Panc1 (cell line): Measurements from ENCODE around the gene UBL4A. TPM values are rescaled to one million over a fixed set of nuclear protein-coding genes. Genes with fewer than 3 reads are reported as not detected.
A peak's percentile ranks its signal among the peaks of the same experiment; 100 is the strongest.

Source experiments
- ATAC-seq: fragments of 200-7000 bp; cut with Tn5 transposase; 2 replicates; pipeline ENCODE4 v1.9.1; 2020; ENCODE audit warnings: mild to moderate bottlenecking, moderate library complexity
- BruUV-seq: library from RNA; stranded (reverse); fragments of 400-500 nt; replicated peaks from 2 replicates; lab custom pipeline; 2021; lab: Mats Ljungman, UMichigan
- CTCF ChIA-PET: fragments of 300-600 bp; sonication (Branson Sonifier 250); formaldehyde crosslinking; loops from one replicate; lab custom pipeline; 2022; ENCODE audit warnings: antibody characterized with exemption; lab: Charles Lee
- POLR2A ChIA-PET: fragments of 300-600 bp; sonication (Branson Sonifier 250); formaldehyde crosslinking; loops from one replicate; lab custom pipeline; 2022; ENCODE audit warnings: antibody characterized with exemption; lab: Charles Lee
- DNase-seq: peaks from one replicate; pipeline ENCODE4 v3.0.0-alpha.2; 2010; ENCODE audit warnings: low read depth, low spot score
- H3K27ac ChIP-seq: 2 replicates; pipeline ENCODE4 v1.5.1; 2011; ENCODE audit warnings: mild to moderate bottlenecking, low read length, inconsistent platforms
- H3K27me3 ChIP-seq: fragments of 200-500 bp; sonication (Bioruptor generic); 2 replicates; pipeline ENCODE4 v1.6.0; 2014; ENCODE audit warnings: low read length, inconsistent platforms; ENCODE audit not compliant: control insufficient read depth, insufficient read depth
- H3K36me3 ChIP-seq: fragments of 200-500 bp; sonication (Bioruptor generic); 2 replicates; pipeline ENCODE4 v1.5.1; 2014; ENCODE audit warnings: inconsistent platforms, mild to moderate bottlenecking, low read length, moderate library complexity; ENCODE audit not compliant: control insufficient read depth, insufficient read depth
- H3K4me1 ChIP-seq: 2 replicates; pipeline ENCODE4 v1.5.1; 2011; ENCODE audit warnings: inconsistent platforms, mild to moderate bottlenecking, low read length, moderate library complexity; ENCODE audit not compliant: control insufficient read depth, insufficient read depth
- H3K4me3 ChIP-seq, 2 experiments: 2 replicates each; pipeline ENCODE4 v1.5.1; 2011 to 2012; ENCODE audit warnings: low read depth in 2 of 2, low read length in 2 of 2, mild to moderate bottlenecking in 2 of 2, inconsistent platforms in 1 of 2, moderate library complexity in 1 of 2
- H3K9me3 ChIP-seq: fragments of 200-500 bp; sonication (Bioruptor generic); 2 replicates; pipeline ENCODE4 v1.5.1; 2014; ENCODE audit warnings: low read depth, mild to moderate bottlenecking, inconsistent platforms, low read length, moderate library complexity; ENCODE audit not compliant: control insufficient read depth, insufficient read depth
- POLR2AphosphoS5 ChIP-seq: IDR thresholded peaks from 2 replicates; pipeline ENCODE4 v1.6.1; 2012; ENCODE audit warnings: mild to moderate bottlenecking, low read depth, low read length, moderate library complexity
- SIN3A ChIP-seq: IDR thresholded peaks from 2 replicates; pipeline ENCODE4 v1.6.1; 2012; ENCODE audit warnings: low read depth, mild to moderate bottlenecking, low read length, moderate library complexity, borderline replicate concordance; ENCODE audit not compliant: insufficient read depth
- TCF7L2 ChIP-seq: IDR thresholded peaks from 2 replicates; pipeline ENCODE4 v1.6.1; 2011; ENCODE audit warnings: mild to moderate bottlenecking, low read depth, low read length, inconsistent platforms
- in situ Hi-C: cut with HindIII; loops from 2 replicates; pipeline ENCODE4 v1.10.0; 2016; ENCODE audit warnings: low sequenced_read_pairs, low pct_unique_long_range_greater_than_20kb
- intact Hi-C: fragments of 100-400 bp; cut with micrococcal nuclease; formaldehyde crosslinking; loops from one replicate; pipeline ENCODE4 v1.10.0; 2022; ENCODE audit not compliant: unreplicated experiment
- microRNA-seq: library from miRNA; unstranded; fragments of <30 nt; microRNA quantifications from one replicate; pipeline ENCODE4 v1.1.0, GENCODE V29; 2020; ENCODE audit not compliant: unreplicated experiment
- total RNA-seq: library from RNA; stranded (reverse); gene quantifications from one replicate; pipeline ENCODE4 v1.2.1, GENCODE V29; 2021; ENCODE audit not compliant: unreplicated experiment
- TF ChIP-seq, protein P1 (sequence below), 2 experiments: IDR thresholded peaks; 2 replicates each; pipeline ENCODE4 v1.6.1; 2011 to 2012; ENCODE audit warnings: low read depth in 2 of 2, control low read depth in 1 of 2, low read length in 1 of 2, mild to moderate bottlenecking in 1 of 2, moderate library complexity in 1 of 2; ENCODE audit not compliant: insufficient read depth in 1 of 2
- TF ChIP-seq, protein P2 (sequence below): fragments of 450-650 bp; IDR thresholded peaks from 2 replicates; pipeline ENCODE4 v1.5.1; 2017; ENCODE audit warnings: mild to moderate bottlenecking

Gene UBL4A
- total RNA-seq, 1 experiment from 2014 or later: 65.4 TPM

DNA sequence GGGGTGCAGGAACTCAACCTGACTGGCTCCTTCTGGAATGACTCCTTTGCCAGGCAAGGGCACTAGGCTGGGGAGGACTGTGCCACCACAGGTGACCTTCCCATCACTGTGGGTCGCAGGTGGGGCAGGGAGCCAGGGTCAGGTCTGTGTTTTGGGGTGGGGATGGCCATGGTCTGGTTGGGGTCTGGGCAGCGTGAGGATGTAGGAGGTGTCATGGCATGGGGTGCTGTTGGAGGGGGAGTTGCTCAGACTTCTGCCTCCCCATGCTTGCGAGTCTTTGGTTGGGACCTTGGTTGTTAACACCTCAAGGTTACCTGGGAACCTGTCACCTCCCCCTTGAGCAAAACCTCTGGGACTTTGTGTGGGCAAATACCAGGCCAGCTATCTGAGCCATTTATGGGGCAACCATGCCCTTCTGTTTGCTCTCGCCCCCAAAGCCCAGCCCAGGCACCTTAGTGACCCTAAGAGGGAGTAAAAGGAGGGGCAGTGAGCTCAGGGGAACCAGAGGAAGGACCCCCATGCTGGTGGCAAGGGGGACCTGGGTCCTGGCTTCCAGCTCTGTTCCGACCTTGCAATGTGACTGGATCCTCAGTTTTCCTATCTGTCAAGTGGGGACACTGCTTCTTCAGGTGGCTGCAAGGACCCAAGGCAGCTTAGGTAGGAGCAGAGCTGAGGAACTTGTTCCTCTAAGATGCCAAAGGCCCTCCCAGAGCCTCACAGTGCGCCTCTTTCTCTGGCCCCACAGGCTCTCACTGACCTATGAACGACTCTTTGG lies 51.8 kb downstream of the UBL4A start:
- H3K9me3 ChIP-seq: no peaks in the 10 kb centered on the region
- ChIA-PET CTCF (no interaction called here), POLR2A (no interaction called here)
- no peaks in the 10 kb centered on the region for H3K27me3 ChIP-seq
- no peak for TF ChIP-seq POLR2AphosphoS5
- TF ChIP-seq, protein P1, sequence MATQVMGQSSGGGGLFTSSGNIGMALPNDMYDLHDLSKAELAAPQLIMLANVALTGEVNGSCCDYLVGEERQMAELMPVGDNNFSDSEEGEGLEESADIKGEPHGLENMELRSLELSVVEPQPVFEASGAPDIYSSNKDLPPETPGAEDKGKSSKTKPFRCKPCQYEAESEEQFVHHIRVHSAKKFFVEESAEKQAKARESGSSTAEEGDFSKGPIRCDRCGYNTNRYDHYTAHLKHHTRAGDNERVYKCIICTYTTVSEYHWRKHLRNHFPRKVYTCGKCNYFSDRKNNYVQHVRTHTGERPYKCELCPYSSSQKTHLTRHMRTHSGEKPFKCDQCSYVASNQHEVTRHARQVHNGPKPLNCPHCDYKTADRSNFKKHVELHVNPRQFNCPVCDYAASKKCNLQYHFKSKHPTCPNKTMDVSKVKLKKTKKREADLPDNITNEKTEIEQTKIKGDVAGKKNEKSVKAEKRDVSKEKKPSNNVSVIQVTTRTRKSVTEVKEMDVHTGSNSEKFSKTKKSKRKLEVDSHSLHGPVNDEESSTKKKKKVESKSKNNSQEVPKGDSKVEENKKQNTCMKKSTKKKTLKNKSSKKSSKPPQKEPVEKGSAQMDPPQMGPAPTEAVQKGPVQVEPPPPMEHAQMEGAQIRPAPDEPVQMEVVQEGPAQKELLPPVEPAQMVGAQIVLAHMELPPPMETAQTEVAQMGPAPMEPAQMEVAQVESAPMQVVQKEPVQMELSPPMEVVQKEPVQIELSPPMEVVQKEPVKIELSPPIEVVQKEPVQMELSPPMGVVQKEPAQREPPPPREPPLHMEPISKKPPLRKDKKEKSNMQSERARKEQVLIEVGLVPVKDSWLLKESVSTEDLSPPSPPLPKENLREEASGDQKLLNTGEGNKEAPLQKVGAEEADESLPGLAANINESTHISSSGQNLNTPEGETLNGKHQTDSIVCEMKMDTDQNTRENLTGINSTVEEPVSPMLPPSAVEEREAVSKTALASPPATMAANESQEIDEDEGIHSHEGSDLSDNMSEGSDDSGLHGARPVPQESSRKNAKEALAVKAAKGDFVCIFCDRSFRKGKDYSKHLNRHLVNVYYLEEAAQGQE (IDR thresholded peaks at IDR 0.05; ENCODE audit: insufficient read depth in 1 of 2, low read depth in 2 of 2, low read length in 1 of 2): no peak
- TF ChIP-seq, protein P2, sequence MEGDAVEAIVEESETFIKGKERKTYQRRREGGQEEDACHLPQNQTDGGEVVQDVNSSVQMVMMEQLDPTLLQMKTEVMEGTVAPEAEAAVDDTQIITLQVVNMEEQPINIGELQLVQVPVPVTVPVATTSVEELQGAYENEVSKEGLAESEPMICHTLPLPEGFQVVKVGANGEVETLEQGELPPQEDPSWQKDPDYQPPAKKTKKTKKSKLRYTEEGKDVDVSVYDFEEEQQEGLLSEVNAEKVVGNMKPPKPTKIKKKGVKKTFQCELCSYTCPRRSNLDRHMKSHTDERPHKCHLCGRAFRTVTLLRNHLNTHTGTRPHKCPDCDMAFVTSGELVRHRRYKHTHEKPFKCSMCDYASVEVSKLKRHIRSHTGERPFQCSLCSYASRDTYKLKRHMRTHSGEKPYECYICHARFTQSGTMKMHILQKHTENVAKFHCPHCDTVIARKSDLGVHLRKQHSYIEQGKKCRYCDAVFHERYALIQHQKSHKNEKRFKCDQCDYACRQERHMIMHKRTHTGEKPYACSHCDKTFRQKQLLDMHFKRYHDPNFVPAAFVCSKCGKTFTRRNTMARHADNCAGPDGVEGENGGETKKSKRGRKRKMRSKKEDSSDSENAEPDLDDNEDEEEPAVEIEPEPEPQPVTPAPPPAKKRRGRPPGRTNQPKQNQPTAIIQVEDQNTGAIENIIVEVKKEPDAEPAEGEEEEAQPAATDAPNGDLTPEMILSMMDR: no peak
- no peak for TF ChIP-seq SIN3A
- no peak for TF ChIP-seq TCF7L2
- no TSS peak for BruUV-seq
- H3K36me3 ChIP-seq: peaks cover 6% of the 10 kb centered on the region
- H3K27ac ChIP-seq: no peak overlapping the region
- intact Hi-C loops (no loop called here), in situ Hi-C loops (no loop called here)
- H3K4me3 ChIP-seq: no peak overlapping the region
- ATAC-seq: no peak
- peaks cover 28% of the 10 kb centered on the region for H3K4me1 ChIP-seq
- no peak for DNase-seq

Small RNAs within 50 kb of the gene (microRNA-seq; reads per million reads assigned to microRNA genes)
- 10.5 reads per million, percentile 30 among the genes with 10 or more reads in this experiment for gene MIR6858

Other genes with a start within 250 kb of the UBL4A start
- not detected for gene OPN1MW3, start 229.0 kb downstream of the UBL4A start, total RNA-seq
- gene TEX28, start 191.5 kb downstream of the UBL4A start, total RNA-seq: not detected
- not detected for gene TKTL1, start 190.8 kb downstream of the UBL4A start, total RNA-seq
- gene FLNA, start 112.0 kb downstream of the UBL4A start, total RNA-seq: 920 TPM
- gene EMD, start 107.3 kb downstream of the UBL4A start, total RNA-seq: 178 TPM
- 2,466 TPM for gene RPL10, start 88.2 kb downstream of the UBL4A start, total RNA-seq
- 60.4 TPM for gene DNASE1L1, start 77.4 kb downstream of the UBL4A start, total RNA-seq
- gene TAFAZZIN, start 75.1 kb downstream of the UBL4A start, total RNA-seq: 113 TPM
- gene ATP6AP1, start 57.9 kb downstream of the UBL4A start, total RNA-seq: 221 TPM
- gene GDI1, start 49.5 kb downstream of the UBL4A start, total RNA-seq: 317 TPM
- gene FAM50A, start 42.5 kb downstream of the UBL4A start, total RNA-seq: 225 TPM
- 128 TPM for gene PLXNA3, start 28.3 kb downstream of the UBL4A start, total RNA-seq
- 175 TPM for gene LAGE3, start 7.3 kb downstream of the UBL4A start, total RNA-seq
- gene SLC10A3, start 4.0 kb upstream of the UBL4A start, total RNA-seq: 64.1 TPM
- 88.8 TPM for gene FAM3A, start 29.6 kb upstream of the UBL4A start, total RNA-seq
- 615 TPM for gene G6PD, start 60.2 kb upstream of the UBL4A start, total RNA-seq
- gene IKBKG, start 61.0 kb upstream of the UBL4A start, total RNA-seq: 76.3 TPM
- gene CTAG1A, start 98.5 kb upstream of the UBL4A start, total RNA-seq: not detected
- not detected for gene CTAG1B, start 132.7 kb upstream of the UBL4A start, total RNA-seq
- gene CTAG2, start 167.0 kb upstream of the UBL4A start, total RNA-seq: not detected